Hindlimb muscle (tissue), 1 donor: ENCODE measurements around the gene INHA. TPM values are rescaled to one million over a fixed set of nuclear protein-coding genes. Genes with fewer than 3 reads are reported as not detected.

Source experiments
- DNase-seq: peaks from one replicate; pipeline ENCODE4 v3.0.0-alpha.2; 2013
- polyA plus RNA-seq: library from polyadenylated mRNA; unstranded; fragments of 120-200 nt; gene quantifications from one replicate; pipeline ENCODE4 v1.2.1, GENCODE V29; 2013; ENCODE audit not compliant: insufficient read length

Gene INHA
- polyA plus RNA-seq, 1 donor, result 0.97 TPM

- DNase-seq, result no peak
These were observed 31.2 kb upstream of the INHA start for GRCh38 chr2:219540784-219541504.

DNA sequence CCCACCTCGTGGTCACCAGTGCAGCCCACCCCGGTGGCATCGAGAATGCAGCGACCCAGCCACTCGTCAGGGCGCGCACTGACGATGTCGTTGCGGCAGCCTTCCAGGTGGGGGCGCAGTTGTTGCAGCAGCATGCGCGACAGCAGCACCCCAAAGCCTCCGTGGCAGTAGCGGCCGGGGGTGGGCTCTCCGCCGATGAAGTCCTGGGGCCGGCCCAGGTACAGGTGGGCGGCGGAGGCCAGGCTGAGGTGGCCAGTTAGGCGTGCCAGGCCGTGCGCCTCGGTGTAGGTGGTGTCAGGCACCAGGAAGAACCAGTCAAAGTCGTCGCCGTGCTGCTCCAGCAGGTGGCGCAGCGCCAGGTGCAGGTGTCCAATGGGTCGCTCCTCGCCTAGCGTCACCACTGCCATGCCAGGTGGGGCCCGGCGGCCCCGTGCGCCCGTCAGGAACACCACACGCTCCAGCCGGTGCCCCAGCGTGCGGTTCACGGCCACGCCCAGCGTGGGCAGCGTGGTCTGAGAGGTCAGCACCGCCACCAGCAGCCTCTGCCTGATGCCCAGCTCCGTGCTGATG is 30.4 kb upstream of the INHA start:
- DNase-seq, result peak; percentile 65

DNA sequence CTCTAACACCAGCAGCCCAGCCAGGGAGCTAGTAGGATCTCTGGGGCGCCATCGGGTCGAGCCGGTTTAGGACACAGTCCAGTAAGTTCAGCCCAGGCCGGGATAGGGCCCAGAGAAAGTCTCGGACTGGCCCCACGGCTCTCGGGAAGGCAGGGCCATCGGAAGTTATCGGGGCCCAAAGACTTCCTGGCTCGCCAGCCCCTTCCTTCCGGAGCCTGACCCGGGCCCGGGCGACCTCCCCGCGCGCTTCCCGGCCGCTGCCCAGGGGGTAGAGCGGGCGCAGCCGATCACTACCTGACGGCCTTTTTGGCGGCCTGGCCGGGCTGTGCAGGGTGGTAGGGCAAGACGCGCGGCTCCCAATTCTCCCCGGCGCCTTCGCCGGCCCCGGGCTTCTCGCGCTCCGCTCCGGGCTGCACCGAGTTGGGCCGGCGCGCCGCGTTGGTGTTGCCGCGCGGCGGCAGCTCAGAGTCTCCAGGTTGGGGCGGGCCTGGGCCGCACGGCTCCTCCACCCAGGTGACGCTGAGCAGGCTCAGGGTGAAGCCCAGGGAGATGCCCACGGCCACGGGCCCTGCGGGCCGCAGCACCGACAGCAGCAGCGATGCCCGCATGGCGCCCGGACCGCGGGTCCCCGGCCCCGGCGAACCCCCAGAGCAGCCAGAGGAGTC is 29.0 kb upstream of the INHA start:
- no peak for DNase-seq

DNA sequence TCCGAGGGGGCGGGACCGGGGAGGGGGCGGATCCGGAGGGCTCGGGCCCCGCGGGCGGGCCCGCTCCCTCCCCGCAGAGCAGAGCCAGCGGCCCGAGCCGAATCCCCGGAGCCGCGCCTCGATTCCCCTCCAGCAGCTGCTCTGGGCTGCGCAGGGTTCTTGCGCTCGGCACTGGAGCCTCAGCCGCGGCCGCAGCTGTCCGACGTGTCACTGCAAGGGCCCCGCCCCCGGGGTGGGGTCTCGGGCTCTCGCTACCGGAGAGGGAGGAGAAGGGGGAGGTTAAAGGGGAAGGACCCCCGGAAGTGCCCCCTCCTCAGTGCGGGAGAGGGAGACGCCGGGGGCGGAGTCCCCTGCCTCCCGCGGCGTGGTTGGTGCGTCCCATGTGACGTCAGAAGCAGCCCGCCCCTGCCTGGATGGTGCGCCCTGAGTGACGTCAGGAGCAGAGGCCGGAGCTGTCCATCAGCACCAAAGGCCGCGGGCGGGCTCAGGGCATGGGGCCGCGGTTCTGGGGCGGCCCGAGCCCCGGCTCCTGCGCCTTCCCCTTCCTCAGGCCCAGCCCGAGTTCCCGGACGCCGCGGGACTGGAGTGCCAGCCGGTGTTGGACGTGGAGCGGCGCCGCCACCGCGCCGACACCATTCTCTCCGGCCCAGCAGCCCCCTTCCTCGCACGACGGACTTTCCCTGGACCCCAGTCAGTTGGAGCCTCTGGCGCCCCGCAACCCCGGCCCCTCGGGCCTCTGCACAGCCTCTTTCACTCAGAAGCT is 28.3 kb upstream of the INHA start, which contains the start of the genes CHPF and TMEM198:
Gene CHPF (minus strand): TSS at position 214 of the 763 bp plus-strand sequence. CDS start 271 bp downstream, outside the sequence.
Gene TMEM198 (plus strand): TSS at position 433 of the 763 bp plus-strand sequence. CDS start 700 bp downstream, outside the sequence.
- DNase-seq, result peak; percentile 99

DNA sequence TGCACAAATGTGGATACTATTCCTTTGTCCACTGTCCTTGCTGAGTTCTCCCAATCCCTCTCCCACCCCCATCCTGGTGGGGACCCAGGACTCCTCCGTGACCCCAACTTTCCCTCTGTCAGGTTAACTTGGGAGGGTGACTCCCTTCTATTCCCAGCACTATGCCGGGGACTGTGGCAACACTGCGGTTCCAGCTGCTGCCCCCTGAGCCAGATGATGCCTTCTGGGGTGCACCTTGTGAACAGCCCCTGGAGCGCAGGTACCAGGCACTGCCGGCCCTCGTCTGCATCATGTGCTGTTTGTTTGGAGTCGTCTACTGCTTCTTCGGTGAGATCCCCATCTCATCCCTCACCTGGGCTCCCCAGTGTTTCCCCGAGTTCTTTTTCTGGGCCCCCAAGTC is 27.5 kb upstream of the INHA start:
- no peak for DNase-seq

GRCh38 chr2:219545295-219545942 is 26.7 kb upstream of the INHA start:
- no peak for DNase-seq

GRCh38 chr2:219545943-219546352 is 26.2 kb upstream of the INHA start:
- no peak for DNase-seq

DNA sequence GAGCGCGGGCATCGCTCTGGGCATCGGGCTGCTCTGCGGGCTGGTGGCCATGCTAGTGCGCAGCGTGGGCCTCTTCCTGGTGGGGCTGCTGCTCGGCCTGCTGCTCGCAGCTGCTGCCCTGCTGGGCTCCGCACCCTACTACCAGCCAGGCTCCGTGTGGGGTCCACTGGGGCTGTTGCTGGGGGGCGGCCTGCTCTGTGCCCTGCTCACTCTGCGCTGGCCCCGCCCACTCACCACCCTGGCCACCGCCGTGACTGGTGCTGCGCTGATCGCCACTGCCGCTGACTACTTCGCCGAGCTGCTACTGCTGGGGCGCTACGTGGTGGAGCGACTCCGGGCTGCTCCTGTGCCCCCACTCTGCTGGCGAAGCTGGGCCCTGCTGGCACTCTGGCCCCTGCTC is 24.5 kb upstream of the INHA start:
- no peak for DNase-seq

GRCh38 chr2:219548990-219549389 is 23.1 kb upstream of the INHA start:
- no peak for DNase-seq

DNA sequence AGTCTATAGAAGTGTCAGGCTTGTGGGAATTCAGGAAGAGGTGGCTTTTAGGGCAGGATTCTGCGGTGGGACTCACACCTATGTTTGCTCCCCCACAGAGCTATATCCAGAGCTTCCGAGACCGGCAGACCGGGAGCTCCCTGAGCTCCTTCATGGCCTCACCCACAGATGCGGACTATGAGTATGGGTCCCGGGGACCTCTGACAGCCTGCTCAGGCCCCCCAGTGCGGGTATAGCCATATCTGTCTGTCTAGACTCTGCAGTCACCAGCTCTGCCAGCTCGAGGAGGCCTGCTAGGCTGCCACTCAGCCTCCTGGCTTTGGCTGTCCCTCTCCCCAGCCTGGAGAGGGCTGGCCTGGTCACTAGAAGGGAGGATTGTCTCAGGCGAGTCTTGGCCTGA is 22.5 kb upstream of the INHA start:
- no peak for DNase-seq

- peak; percentile 26 for DNase-seq
These were observed 20.4 kb upstream of the INHA start for GRCh38 chr2:219551441-219552381.

GRCh38 chr2:219552382-219553167 is 19.5 kb upstream of the INHA start:
- DNase-seq, result peak; percentile 92

DNA sequence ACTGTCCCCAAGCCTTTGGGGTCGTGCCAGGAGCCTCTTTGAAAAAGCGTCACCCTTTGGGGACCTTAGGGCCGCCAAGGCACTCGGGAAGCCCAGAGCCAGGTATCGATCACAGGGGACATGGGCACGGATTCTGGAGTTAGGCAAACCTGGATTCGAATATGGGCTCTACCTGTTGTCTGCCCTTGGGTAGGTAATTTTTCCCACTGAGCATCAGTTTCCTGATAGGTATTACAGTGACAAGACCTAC is 19.0 kb upstream of the INHA start:
- DNase-seq, result no peak

GRCh38 chr2:219553463-219553963 is 18.6 kb upstream of the INHA start:
- DNase-seq, result no peak

DNA sequence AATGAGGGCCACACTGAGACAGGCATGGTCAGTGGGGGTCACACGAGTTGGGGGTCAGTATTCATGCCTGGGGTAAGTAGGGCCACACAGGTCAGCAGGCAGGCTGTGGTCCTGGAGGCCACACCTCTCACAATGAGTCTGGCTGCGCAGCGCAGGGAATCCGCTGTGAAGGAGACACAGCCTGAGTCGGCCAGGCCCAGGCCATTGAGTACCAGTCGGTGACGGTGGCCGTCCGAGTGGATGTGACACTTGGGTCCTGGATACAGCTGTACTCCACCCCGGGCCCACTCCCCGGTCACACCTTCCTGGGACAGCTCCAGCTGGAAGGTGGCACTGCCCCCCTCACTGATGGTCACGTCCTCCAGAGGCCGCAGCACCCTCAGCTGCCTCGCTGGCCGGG is 17.8 kb upstream of the INHA start:
- DNase-seq, result no peak

DNA sequence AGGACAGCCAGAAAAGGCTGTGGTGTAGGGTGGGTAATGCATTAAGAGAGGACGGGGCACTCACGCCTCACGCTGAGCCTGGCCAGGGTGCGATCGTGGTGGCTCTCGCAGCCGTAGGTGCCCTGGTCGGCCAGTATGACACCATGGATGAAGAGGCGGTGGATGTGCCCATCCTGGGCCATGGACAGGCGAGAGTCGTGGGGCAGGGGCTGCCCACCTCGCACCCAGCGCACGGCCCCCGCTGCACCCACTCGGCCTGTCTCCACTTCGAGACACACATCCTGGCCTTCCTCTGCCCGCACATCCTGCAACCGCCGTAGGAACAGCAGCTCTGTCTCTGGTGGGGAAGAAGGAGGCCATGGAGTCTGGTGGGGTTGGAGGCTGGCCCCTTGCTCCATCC is 16.2 kb upstream of the INHA start:
- no peak for DNase-seq

DNA sequence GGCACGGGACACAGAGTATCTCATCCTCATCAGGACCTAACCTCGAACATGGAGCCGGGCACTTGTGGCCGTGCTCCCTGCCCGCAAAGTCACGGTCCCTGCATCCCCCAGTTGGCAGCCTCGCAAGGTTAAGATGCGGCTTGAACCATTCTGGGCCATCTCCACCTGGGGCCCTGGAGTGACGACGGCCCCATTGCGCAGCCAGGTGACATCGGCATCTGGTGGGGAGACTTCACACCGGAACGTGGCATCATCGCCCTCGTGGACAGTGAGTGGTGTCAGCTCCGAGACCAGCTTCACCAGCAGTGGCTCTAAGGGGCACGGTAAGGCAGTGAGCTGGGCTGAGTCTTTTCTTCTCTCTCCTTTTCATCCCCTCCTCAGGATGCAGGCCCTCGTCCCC is 15.7 kb upstream of the INHA start:
- no peak for DNase-seq

- DNase-seq, result no peak
These were observed 14.8 kb upstream of the INHA start for GRCh38 chr2:219557320-219557719.

- no peak for DNase-seq
These were observed 14.0 kb upstream of the INHA start for GRCh38 chr2:219557791-219558785.
